Osteocyte (in vitro differentiated cells): Measurements from ENCODE around the gene HMG20B. TPM values are rescaled to one million over a fixed set of nuclear protein-coding genes. Genes with fewer than 3 reads are reported as not detected.

Experiments
- DNase-seq: peaks from one replicate; pipeline ENCODE4 v3.0.0; 2021; ENCODE audit warnings: mixed read lengths; ENCODE audit not compliant: unreplicated experiment; ENCODE audit errors: extremely low spot score
- H3K27ac Mint-ChIP-seq: one replicate; pipeline ENCODE4 v1.8.0; 2021; ENCODE audit warnings: mild to moderate bottlenecking, mixed read lengths; ENCODE audit not compliant: unreplicated experiment
- H3K27me3 Mint-ChIP-seq: one replicate; pipeline ENCODE4 v1.8.0; 2021; ENCODE audit warnings: mixed read lengths; ENCODE audit not compliant: unreplicated experiment
- H3K36me3 Mint-ChIP-seq: one replicate; pipeline ENCODE4 v1.8.0; 2021; ENCODE audit warnings: mixed read lengths; ENCODE audit not compliant: unreplicated experiment
- H3K4me1 Mint-ChIP-seq: one replicate; pipeline ENCODE4 v1.8.0; 2021; ENCODE audit warnings: mixed read lengths; ENCODE audit not compliant: unreplicated experiment
- H3K4me3 Mint-ChIP-seq: one replicate; pipeline ENCODE4 v1.8.0; 2021; ENCODE audit warnings: mild to moderate bottlenecking, moderate library complexity, mixed read lengths; ENCODE audit not compliant: unreplicated experiment
- H3K9me3 Mint-ChIP-seq: one replicate; pipeline ENCODE4 v1.8.0; 2021; ENCODE audit warnings: mixed read lengths; ENCODE audit not compliant: unreplicated experiment
- total RNA-seq: library from RNA; stranded (reverse); gene quantifications from 2 replicates; pipeline ENCODE4 v1.2.1, GENCODE V29; 2021
- TF ChIP-seq, protein P1 (sequence below): fragments of 200-600 bp; sonication (generic); IDR thresholded peaks from 2 replicates; pipeline ENCODE4 v1.5.0; 2021; ENCODE audit warnings: antibody characterized with exemption, mild to moderate bottlenecking, moderate library complexity

HMG20B gene
- total RNA-seq, 1 donor from 2014 or later, result 81.4 TPM

- Mint-ChIP-seq H3K9me3 (no peaks in the 10 kb centered on the region), H3K36me3 (peaks cover 12% of the 10 kb centered on the region), H3K27me3 (no peaks in the 10 kb centered on the region), H3K4me3 (no peak overlapping the region), H3K27ac (no peak overlapping the region), H3K4me1 (peaks cover 9% of the 10 kb centered on the region)
- TF ChIP-seq, protein P1, sequence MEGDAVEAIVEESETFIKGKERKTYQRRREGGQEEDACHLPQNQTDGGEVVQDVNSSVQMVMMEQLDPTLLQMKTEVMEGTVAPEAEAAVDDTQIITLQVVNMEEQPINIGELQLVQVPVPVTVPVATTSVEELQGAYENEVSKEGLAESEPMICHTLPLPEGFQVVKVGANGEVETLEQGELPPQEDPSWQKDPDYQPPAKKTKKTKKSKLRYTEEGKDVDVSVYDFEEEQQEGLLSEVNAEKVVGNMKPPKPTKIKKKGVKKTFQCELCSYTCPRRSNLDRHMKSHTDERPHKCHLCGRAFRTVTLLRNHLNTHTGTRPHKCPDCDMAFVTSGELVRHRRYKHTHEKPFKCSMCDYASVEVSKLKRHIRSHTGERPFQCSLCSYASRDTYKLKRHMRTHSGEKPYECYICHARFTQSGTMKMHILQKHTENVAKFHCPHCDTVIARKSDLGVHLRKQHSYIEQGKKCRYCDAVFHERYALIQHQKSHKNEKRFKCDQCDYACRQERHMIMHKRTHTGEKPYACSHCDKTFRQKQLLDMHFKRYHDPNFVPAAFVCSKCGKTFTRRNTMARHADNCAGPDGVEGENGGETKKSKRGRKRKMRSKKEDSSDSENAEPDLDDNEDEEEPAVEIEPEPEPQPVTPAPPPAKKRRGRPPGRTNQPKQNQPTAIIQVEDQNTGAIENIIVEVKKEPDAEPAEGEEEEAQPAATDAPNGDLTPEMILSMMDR, result no peak
- DNase-seq, result no peak
These were observed 33.0 kb upstream of the HMG20B start for GRCh38 chr19:3539756-3540118.

GRCh38 chr19:3543150-3544057 lies 29.3 kb upstream of the HMG20B start:
- H3K27me3 Mint-ChIP-seq, result no peaks in the 10 kb centered on the region
- peak; percentile 84 for DNase-seq
- TF ChIP-seq, protein P1, result no peak
- H3K27ac Mint-ChIP-seq, result no peak overlapping the region
- peaks cover 9% of the 10 kb centered on the region for H3K4me1 Mint-ChIP-seq
- no peak overlapping the region for H3K4me3 Mint-ChIP-seq
- H3K36me3 Mint-ChIP-seq, result peaks cover 11% of the 10 kb centered on the region
- no peaks in the 10 kb centered on the region for H3K9me3 Mint-ChIP-seq

DNA sequence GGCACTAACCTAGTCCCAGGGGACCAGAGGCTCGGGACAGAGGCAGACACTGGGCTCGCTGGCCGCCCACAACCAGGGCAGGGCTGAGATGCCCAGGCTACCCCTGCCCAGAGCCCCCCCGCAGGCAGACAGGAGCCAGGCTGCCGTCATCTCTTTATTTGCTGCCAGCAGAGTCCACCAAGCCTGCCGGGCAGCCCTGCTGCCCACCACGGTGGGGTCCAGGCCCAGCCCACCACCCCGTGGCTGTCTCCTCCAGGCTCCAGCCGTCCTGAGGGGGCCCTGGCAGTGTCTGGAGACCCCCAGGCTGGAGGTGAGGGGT lies 28.7 kb upstream of the HMG20B start:
- Mint-ChIP-seq H3K9me3 (no peaks in the 10 kb centered on the region), H3K27ac (no peak overlapping the region), H3K36me3 (peaks cover 11% of the 10 kb centered on the region), H3K4me1 (peaks cover 14% of the 10 kb centered on the region), H3K27me3 (no peaks in the 10 kb centered on the region), H3K4me3 (no peak overlapping the region)
- TF ChIP-seq, protein P1, result no peak
- DNase-seq, result no peak

GRCh38 chr19:3544742-3545668 lies 27.7 kb upstream of the HMG20B start:
- peak; percentile 94 for DNase-seq
- TF ChIP-seq, protein P1, result peak; percentile 90
- Mint-ChIP-seq H3K4me3 (no peak overlapping the region), H3K27ac (peak overlapping the region; percentile 27), H3K9me3 (no peaks in the 10 kb centered on the region), H3K4me1 (peaks cover 9% of the 10 kb centered on the region), H3K36me3 (peaks cover 4% of the 10 kb centered on the region), H3K27me3 (no peaks in the 10 kb centered on the region)

DNA sequence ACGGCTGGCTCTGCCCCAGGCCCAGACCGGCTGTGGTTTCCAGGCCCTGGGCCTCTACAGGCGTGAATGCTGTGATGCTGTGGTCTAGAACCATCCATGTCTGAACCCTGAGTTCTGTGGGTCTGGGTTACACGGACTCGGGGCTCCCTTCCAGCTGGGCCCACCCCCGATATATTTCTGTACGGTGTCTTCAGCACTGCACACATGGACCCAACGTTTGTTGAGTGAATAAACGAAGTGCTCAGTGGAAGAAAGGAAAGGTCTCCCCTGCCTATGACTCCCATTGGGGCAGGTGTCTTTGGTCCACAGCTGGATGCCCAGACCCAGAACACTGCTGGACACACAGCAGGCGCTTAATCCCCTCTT lies 27.1 kb upstream of the HMG20B start:
- Mint-ChIP-seq H3K4me1 (peaks cover 9% of the 10 kb centered on the region), H3K36me3 (peaks cover 4% of the 10 kb centered on the region), H3K27ac (no peak overlapping the region), H3K27me3 (no peaks in the 10 kb centered on the region), H3K4me3 (no peak overlapping the region), H3K9me3 (no peaks in the 10 kb centered on the region)
- DNase-seq, result no peak
- TF ChIP-seq, protein P1, result no peak
